Stimulated activated CD4-positive, alpha-beta T cell treated with anti-CD3 and anti-CD28 coated beads, Interleukin-15, amount 100 ng/mL, for 1 hour (primary cell): Measurements from ENCODE around the gene FBXL16.

ENCODE experiments used
- DNase-seq, 2 donors: peaks; one replicate each; pipeline ENCODE4 v3.0.0-alpha.2; 2020; ENCODE audit warnings: low read depth in 1 of 2, low spot score in 1 of 2

The FBXL16 gene

GRCh38 chr16:678209-678857 lies 27.3 kb downstream of the FBXL16 start:
- no peak for DNase-seq

GRCh38 chr16:677316-678190 lies 28.0 kb downstream of the FBXL16 start:
- DNase-seq, result no peak

- no peak for DNase-seq
Measured at GRCh38 chr16:676913-677312, 28.7 kb downstream of the FBXL16 start.

GRCh38 chr16:676565-676902 lies 29.1 kb downstream of the FBXL16 start:
- no peak for DNase-seq

GRCh38 chr16:675884-676564 lies 29.6 kb downstream of the FBXL16 start:
- DNase-seq, result no peak

- DNase-seq, result no peak
Measured at GRCh38 chr16:674968-675883, 30.4 kb downstream of the FBXL16 start, which contains the start of gene RHBDL1. Gene RHBDL1, plus strand, starts transcription at chr16:675671. Its CDS starts 120 bp downstream, at chr16:675791.

GRCh38 chr16:674214-674881 lies 31.3 kb downstream of the FBXL16 start:
- DNase-seq, result no peak

GRCh38 chr16:673399-673991 lies 32.1 kb downstream of the FBXL16 start:
- no peak for DNase-seq

- DNase-seq, result no peak
Measured at GRCh38 chr16:672851-673250, 32.8 kb downstream of the FBXL16 start.

GRCh38 chr16:672371-672770 lies 33.2 kb downstream of the FBXL16 start:
- DNase-seq, result no peak

GRCh38 chr16:671353-672131 lies 34.1 kb downstream of the FBXL16 start:
- no peak for DNase-seq

GRCh38 chr16:670485-671352 lies 34.9 kb downstream of the FBXL16 start:
- no peak for DNase-seq

GRCh38 chr16:669666-670065 lies 35.9 kb downstream of the FBXL16 start:
- no peak for DNase-seq

- DNase-seq, result no peak
Measured at GRCh38 chr16:668519-669171, 37.0 kb downstream of the FBXL16 start.

GRCh38 chr16:667780-668518 lies 37.7 kb downstream of the FBXL16 start, which contains the start of gene RHOT2:
Gene RHOT2, plus strand, starts transcription at chr16:668132. Its CDS starts 68 bp downstream, at chr16:668200.
- peak; percentile 85 to 94 for DNase-seq

GRCh38 chr16:667113-667779 lies 38.4 kb downstream of the FBXL16 start:
- DNase-seq, result no peak
